Measurements from ENCODE around the gene TXNL4A. TPM values are rescaled to one million over a fixed set of nuclear protein-coding genes. Genes with fewer than 3 reads are reported as not detected.

The TXNL4A gene
- total and polyA plus RNA-seq, 2 experiments from 2014 or later, result 71.9 to 227 TPM

- no peaks in the 10 kb centered on the region for H3K9me3 ChIP-seq (ENCODE audit: low read depth)
- peak overlapping the region; percentile 71 for H2AFZ ChIP-seq
- H4K20me1 ChIP-seq (ENCODE audit: insufficient read depth, poor library complexity, severe bottlenecking), result peaks cover 25% of the 10 kb centered on the region
- TF ChIP-seq EZH2phosphoT487 (IDR thresholded peaks at IDR 0.05; ENCODE audit: low read depth, severe bottlenecking, unreplicated experiment) (no peak), EZH2 (IDR thresholded peaks at IDR 0.05; ENCODE audit: borderline replicate concordance) (no peak), CTCF (IDR thresholded peaks at IDR 0.05; ENCODE audit: poor library complexity) (no peak)
- no peaks in the 10 kb centered on the region for H3K36me3 ChIP-seq (replicated peaks; ENCODE audit: insufficient read depth, low read depth)
- H3K27ac ChIP-seq, result peak overlapping the region; percentile 40
- no peaks in the 10 kb centered on the region for H3K27me3 ChIP-seq
- H3K4me2 ChIP-seq, result peak overlapping the region; percentile 98
- peak; percentile 68 for DNase-seq (ENCODE audit: low spot score)
- H3K79me2 ChIP-seq, result peaks cover 52% of the 10 kb centered on the region
- peaks cover 28% of the 10 kb centered on the region for H3K4me1 ChIP-seq (ENCODE audit: insufficient read depth)
- WGBS (ENCODE audit: low lambda C conversion rate, missing lambda C conversion rate), result 7% methylated on average over 44 of the region's 81 CpGs
- H3K4me3 ChIP-seq, result peak overlapping the region; percentile 96
- H3K9me2 ChIP-seq (replicated peaks; ENCODE audit: insufficient read depth), result no peaks in the 10 kb centered on the region
These were observed 37.6 kb downstream of the TXNL4A start for GRCh38 chr18:79950515-79951341.

- Histone ChIP-seq H3K27me3 (no peaks in the 10 kb centered on the region), H3K9me3 (ENCODE audit: low read depth) (no peaks in the 10 kb centered on the region), H3K27ac (no peak overlapping the region), H4K20me1 (ENCODE audit: insufficient read depth, poor library complexity, severe bottlenecking) (peaks cover 33% of the 10 kb centered on the region), H3K9me2 (replicated peaks; ENCODE audit: insufficient read depth) (no peaks in the 10 kb centered on the region), H3K4me2 (peak overlapping the region; percentile 98), H3K4me3 (peak overlapping the region; percentile 96), H3K4me1 (ENCODE audit: insufficient read depth) (peaks cover 26% of the 10 kb centered on the region), H3K36me3 (replicated peaks; ENCODE audit: insufficient read depth, low read depth) (no peaks in the 10 kb centered on the region), H3K79me2 (peaks cover 60% of the 10 kb centered on the region), H2AFZ (no peak overlapping the region)
- 80% methylated on average over 12 of the region's 12 CpGs for WGBS (ENCODE audit: low lambda C conversion rate, missing lambda C conversion rate)
- TF ChIP-seq EZH2 (IDR thresholded peaks at IDR 0.05; ENCODE audit: borderline replicate concordance) (no peak), CTCF (IDR thresholded peaks at IDR 0.05; ENCODE audit: poor library complexity) (no peak), EZH2phosphoT487 (IDR thresholded peaks at IDR 0.05; ENCODE audit: low read depth, severe bottlenecking, unreplicated experiment) (no peak)
- no peak for DNase-seq (ENCODE audit: low spot score)
These were observed 38.5 kb downstream of the TXNL4A start for GRCh38 chr18:79949697-79950487.

GRCh38 chr18:79948719-79949411 is 39.5 kb downstream of the TXNL4A start:
- Histone ChIP-seq H3K27ac (no peak overlapping the region), H4K20me1 (ENCODE audit: insufficient read depth, poor library complexity, severe bottlenecking) (peaks cover 39% of the 10 kb centered on the region), H3K9me2 (replicated peaks; ENCODE audit: insufficient read depth) (no peaks in the 10 kb centered on the region), H3K9me3 (ENCODE audit: low read depth) (no peaks in the 10 kb centered on the region), H3K4me1 (ENCODE audit: insufficient read depth) (peaks cover 22% of the 10 kb centered on the region), H3K36me3 (replicated peaks; ENCODE audit: insufficient read depth, low read depth) (no peaks in the 10 kb centered on the region), H2AFZ (no peak overlapping the region), H3K27me3 (no peaks in the 10 kb centered on the region), H3K4me2 (peak overlapping the region; percentile 98), H3K79me2 (peaks cover 71% of the 10 kb centered on the region), H3K4me3 (no peak overlapping the region)
- WGBS (ENCODE audit: low lambda C conversion rate, missing lambda C conversion rate), result 89% methylated on average over 23 of the region's 23 CpGs
- DNase-seq (ENCODE audit: low spot score), result no peak
- TF ChIP-seq CTCF (IDR thresholded peaks at IDR 0.05; ENCODE audit: poor library complexity), result no peak
- TF ChIP-seq EZH2 (IDR thresholded peaks at IDR 0.05; ENCODE audit: borderline replicate concordance), result no peak
- TF ChIP-seq EZH2phosphoT487 (IDR thresholded peaks at IDR 0.05; ENCODE audit: low read depth, severe bottlenecking, unreplicated experiment), result no peak

Measured in hepatocyte (in vitro differentiated cells).